ENCODE results near the gene ANP32A.

DNA sequence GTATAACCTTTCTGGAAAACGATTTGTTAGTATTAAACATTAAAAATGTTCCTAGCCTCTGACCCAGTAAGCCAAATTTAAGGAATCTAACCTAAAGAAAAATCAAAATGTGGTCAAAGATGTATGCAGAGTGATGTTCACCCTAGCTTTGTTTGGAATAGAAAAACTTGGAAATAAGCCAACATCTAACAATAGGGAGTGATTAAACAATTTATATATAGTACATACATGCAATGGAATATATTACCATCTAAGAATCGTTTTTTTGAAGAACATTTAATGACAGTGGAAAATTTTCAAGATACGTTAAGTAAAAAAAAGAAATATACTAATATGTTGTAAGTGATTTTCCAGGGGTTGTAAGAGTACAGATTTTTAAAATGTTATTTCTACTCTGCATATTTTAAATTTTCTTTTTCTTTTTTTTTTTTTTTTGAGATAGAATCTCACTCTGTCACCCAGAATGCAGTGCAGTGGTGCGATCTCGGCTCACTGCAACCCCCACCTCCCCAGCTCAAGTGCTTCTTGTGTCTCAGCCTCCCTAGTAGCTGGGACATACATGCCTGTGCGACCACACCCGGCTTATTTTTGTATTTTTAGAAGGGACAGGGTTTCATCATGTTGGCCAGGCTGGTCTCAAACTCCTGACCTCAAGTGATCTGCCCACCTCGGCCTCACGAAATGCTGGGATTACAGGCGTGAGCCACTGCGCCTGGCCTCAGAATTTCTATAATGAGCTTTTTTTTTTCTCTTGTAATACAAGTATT is 54.9 kb downstream of the ANP32A start:
- TF ChIP-seq, protein P1, sequence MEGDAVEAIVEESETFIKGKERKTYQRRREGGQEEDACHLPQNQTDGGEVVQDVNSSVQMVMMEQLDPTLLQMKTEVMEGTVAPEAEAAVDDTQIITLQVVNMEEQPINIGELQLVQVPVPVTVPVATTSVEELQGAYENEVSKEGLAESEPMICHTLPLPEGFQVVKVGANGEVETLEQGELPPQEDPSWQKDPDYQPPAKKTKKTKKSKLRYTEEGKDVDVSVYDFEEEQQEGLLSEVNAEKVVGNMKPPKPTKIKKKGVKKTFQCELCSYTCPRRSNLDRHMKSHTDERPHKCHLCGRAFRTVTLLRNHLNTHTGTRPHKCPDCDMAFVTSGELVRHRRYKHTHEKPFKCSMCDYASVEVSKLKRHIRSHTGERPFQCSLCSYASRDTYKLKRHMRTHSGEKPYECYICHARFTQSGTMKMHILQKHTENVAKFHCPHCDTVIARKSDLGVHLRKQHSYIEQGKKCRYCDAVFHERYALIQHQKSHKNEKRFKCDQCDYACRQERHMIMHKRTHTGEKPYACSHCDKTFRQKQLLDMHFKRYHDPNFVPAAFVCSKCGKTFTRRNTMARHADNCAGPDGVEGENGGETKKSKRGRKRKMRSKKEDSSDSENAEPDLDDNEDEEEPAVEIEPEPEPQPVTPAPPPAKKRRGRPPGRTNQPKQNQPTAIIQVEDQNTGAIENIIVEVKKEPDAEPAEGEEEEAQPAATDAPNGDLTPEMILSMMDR (IDR thresholded peaks at IDR 0.05; ENCODE audit: poor library complexity), result no peak
- TF ChIP-seq EZH2 (IDR thresholded peaks at IDR 0.05; ENCODE audit: borderline replicate concordance), result no peak
